ENCODE measurements around the gene ATXN7L1. TPM values are rescaled to one million over a fixed set of nuclear protein-coding genes. Genes with fewer than 3 reads are reported as not detected.
A peak's percentile ranks its signal among the peaks of the same experiment; 100 is the strongest.

Gene ATXN7L1
- total RNA-seq, 3 donors from 2014 or later (not counting 1 experiment from before 2014, with no cell fraction given), result 37.5 to 48.6 (median 47.9) TPM

GRCh38 chr7:105808703-105809590 lies 67.5 kb downstream of the ATXN7L1 start:
- H3K4me3 Mint-ChIP-seq, result peak overlapping the region; percentile 79
- Histone ChIP-seq H3K36me3 (ENCODE audit: control insufficient read depth, insufficient read depth, low read length) (no peaks in the 10 kb centered on the region), H3K9me3 (ENCODE audit: control insufficient read depth, insufficient read depth, low read length) (no peaks in the 10 kb centered on the region), H3K4me1 (ENCODE audit: control insufficient read depth, insufficient read depth, low read length) (peaks cover 46% of the 10 kb centered on the region), H3K27ac (ENCODE audit: low read length) (peak overlapping the region; percentile 78), H3K27me3 (ENCODE audit: control insufficient read depth, insufficient read depth, low read length) (no peaks in the 10 kb centered on the region), H3K4me3 (ENCODE audit: low read length) (no peak overlapping the region)
- WGBS (ENCODE audit: insufficient coverage), result 45% methylated on average over 7 of the region's 8 CpGs
- ATAC-seq (peak; percentile 81 to 94 (median 92)), DNase-seq (peak; percentile 62 to 85)
- peaks cover 62 to 76% of the 10 kb centered on the region in 2 donors for H3K4me1 Mint-ChIP-seq
- TF ChIP-seq, protein P1, sequence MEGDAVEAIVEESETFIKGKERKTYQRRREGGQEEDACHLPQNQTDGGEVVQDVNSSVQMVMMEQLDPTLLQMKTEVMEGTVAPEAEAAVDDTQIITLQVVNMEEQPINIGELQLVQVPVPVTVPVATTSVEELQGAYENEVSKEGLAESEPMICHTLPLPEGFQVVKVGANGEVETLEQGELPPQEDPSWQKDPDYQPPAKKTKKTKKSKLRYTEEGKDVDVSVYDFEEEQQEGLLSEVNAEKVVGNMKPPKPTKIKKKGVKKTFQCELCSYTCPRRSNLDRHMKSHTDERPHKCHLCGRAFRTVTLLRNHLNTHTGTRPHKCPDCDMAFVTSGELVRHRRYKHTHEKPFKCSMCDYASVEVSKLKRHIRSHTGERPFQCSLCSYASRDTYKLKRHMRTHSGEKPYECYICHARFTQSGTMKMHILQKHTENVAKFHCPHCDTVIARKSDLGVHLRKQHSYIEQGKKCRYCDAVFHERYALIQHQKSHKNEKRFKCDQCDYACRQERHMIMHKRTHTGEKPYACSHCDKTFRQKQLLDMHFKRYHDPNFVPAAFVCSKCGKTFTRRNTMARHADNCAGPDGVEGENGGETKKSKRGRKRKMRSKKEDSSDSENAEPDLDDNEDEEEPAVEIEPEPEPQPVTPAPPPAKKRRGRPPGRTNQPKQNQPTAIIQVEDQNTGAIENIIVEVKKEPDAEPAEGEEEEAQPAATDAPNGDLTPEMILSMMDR (IDR thresholded peaks at IDR 0.05), result no peak
- no peaks in the 10 kb centered on the region for H3K9me3 Mint-ChIP-seq
- peak overlapping the region; percentile 94 to 98 for H3K27ac Mint-ChIP-seq
- H3K36me3 Mint-ChIP-seq, result no peaks in the 10 kb centered on the region
- no peaks in the 10 kb centered on the region for H3K27me3 Mint-ChIP-seq (ENCODE audit: low read depth in 2 of 2)
- intact Hi-C loops (cut with micrococcal nuclease), result loop anchor here (1.0 to 10.0 kb wide), 4 partner anchors 40 to 867 kb away; no protein-coding TSS in a partner anchor

- H3K27ac ChIP-seq (ENCODE audit: low read length), result peak overlapping the region; percentile 80
- DNase-seq, result no peak
- no peaks in the 10 kb centered on the region for H3K27me3 ChIP-seq (ENCODE audit: control insufficient read depth, insufficient read depth, low read length)
- H3K27me3 Mint-ChIP-seq (ENCODE audit: low read depth in 2 of 2), result no peaks in the 10 kb centered on the region
- TF ChIP-seq, protein P1 (IDR thresholded peaks at IDR 0.05), result no peak
- H3K4me1 ChIP-seq (ENCODE audit: control insufficient read depth, insufficient read depth, low read length), result peaks cover 46% of the 10 kb centered on the region
- peak overlapping the region; percentile 40 for H3K4me3 Mint-ChIP-seq
- ATAC-seq, result no peak
- H3K36me3 ChIP-seq (ENCODE audit: control insufficient read depth, insufficient read depth, low read length), result no peaks in the 10 kb centered on the region
- intact Hi-C loops (cut with micrococcal nuclease), result loop anchor here (5.0 to 10.0 kb wide), 3 partner anchors 116 to 866 kb away; no protein-coding TSS in a partner anchor
- H3K9me3 ChIP-seq (ENCODE audit: control insufficient read depth, insufficient read depth, low read length), result no peaks in the 10 kb centered on the region
- no peaks in the 10 kb centered on the region for H3K36me3 Mint-ChIP-seq
- WGBS (ENCODE audit: insufficient coverage), result 88% methylated on average over 1 of the region's 1 CpG
- H3K4me1 Mint-ChIP-seq, result peaks cover 62 to 72% of the 10 kb centered on the region in 2 donors
- no peak overlapping the region for H3K4me3 ChIP-seq (ENCODE audit: low read length)
- no peaks in the 10 kb centered on the region for H3K9me3 Mint-ChIP-seq
- H3K27ac Mint-ChIP-seq, result peak overlapping the region; percentile 94 to 98
Measured at GRCh38 chr7:105808209-105808608, 68.2 kb downstream of the ATXN7L1 start.

GRCh38 chr7:105807448-105807762 lies 69.0 kb downstream of the ATXN7L1 start:
- TF ChIP-seq, protein P1 (IDR thresholded peaks at IDR 0.05), result no peak
- no peak overlapping the region for H3K4me3 ChIP-seq (ENCODE audit: low read length)
- H3K4me1 ChIP-seq (ENCODE audit: control insufficient read depth, insufficient read depth, low read length), result peaks cover 46% of the 10 kb centered on the region
- H3K27me3 ChIP-seq (ENCODE audit: control insufficient read depth, insufficient read depth, low read length), result no peaks in the 10 kb centered on the region
- peak overlapping the region; percentile 80 for H3K27ac ChIP-seq (ENCODE audit: low read length)
- no peaks in the 10 kb centered on the region for H3K9me3 Mint-ChIP-seq
- intact Hi-C loops (cut with micrococcal nuclease), result loop anchor here (2.0 to 10.0 kb wide), 4 partner anchors 47 to 865 kb away; no protein-coding TSS in a partner anchor
- H3K9me3 ChIP-seq (ENCODE audit: control insufficient read depth, insufficient read depth, low read length), result no peaks in the 10 kb centered on the region
- H3K36me3 ChIP-seq (ENCODE audit: control insufficient read depth, insufficient read depth, low read length), result no peaks in the 10 kb centered on the region
- no peak for ATAC-seq
- 77% methylated on average over 4 of the region's 4 CpGs for WGBS (ENCODE audit: insufficient coverage)
- peak overlapping the region; percentile 94 to 98 for H3K27ac Mint-ChIP-seq
- H3K27me3 Mint-ChIP-seq (ENCODE audit: low read depth in 2 of 2), result no peaks in the 10 kb centered on the region
- peak overlapping the region; percentile 65 for H3K4me3 Mint-ChIP-seq
- DNase-seq, result no peak
- H3K36me3 Mint-ChIP-seq, result no peaks in the 10 kb centered on the region
- peaks cover 69 to 72% of the 10 kb centered on the region in 2 donors for H3K4me1 Mint-ChIP-seq

All from natural killer cell (primary cell).